Mesodermal cell (in vitro differentiated cells): Measurements from ENCODE around the gene MAP3K5.
"Not testable (repeated sequence)": the region's sequence is repeated elsewhere in the genome, so short reads cannot be mapped to it uniquely, and the experiment has no call there.

Experiments
- H3K27ac ChIP-seq: 2 replicates; pipeline ENCODE4 v1.7.0; 2013; ENCODE audit warnings: mild to moderate bottlenecking, low read depth, low read length, moderate library complexity; ENCODE audit not compliant: severe bottlenecking
- H3K36me3 ChIP-seq: 2 replicates; pipeline ENCODE4 v1.7.1; 2013; ENCODE audit warnings: mild to moderate bottlenecking, low read length, moderate library complexity; ENCODE audit not compliant: control insufficient read depth, insufficient read depth
- H3K4me1 ChIP-seq: one replicate; pipeline ENCODE4 v1.7.1; 2013; ENCODE audit warnings: mild to moderate bottlenecking, low read length; ENCODE audit not compliant: insufficient read depth, control insufficient read depth, poor library complexity, severe bottlenecking
- H3K4me3 ChIP-seq: 2 replicates; pipeline ENCODE4 v1.7.0; 2013; ENCODE audit warnings: low read length, control low read depth, mild to moderate bottlenecking; ENCODE audit not compliant: insufficient read depth, poor library complexity, severe bottlenecking; ENCODE audit errors: extremely low read depth
- H3K9me3 ChIP-seq: 2 replicates; pipeline ENCODE4 v1.7.1; 2013; ENCODE audit warnings: mild to moderate bottlenecking, low read length, moderate library complexity; ENCODE audit not compliant: control insufficient read depth
- WGBS, 2 experiments: methylation state at CpG; one replicate each; pipeline ENCODE4 v1.1.5; 2013; ENCODE audit warnings: missing lambda C conversion rate in 2 of 2; ENCODE audit not compliant: insufficient coverage in 2 of 2; 5-methylcytosine and 5-hydroxymethylcytosine counted together

Gene MAP3K5

GRCh38 chr6:136696783-136697364, 95.4 kb downstream of the MAP3K5 start:
- Histone ChIP-seq H3K36me3 (no peaks in the 10 kb centered on the region), H3K4me1 (no peaks in the 10 kb centered on the region), H3K27ac (no peak overlapping the region), H3K9me3 (no peaks in the 10 kb centered on the region), H3K4me3 (no peak overlapping the region)
- 100% methylated on average over 2 of the region's 7 CpGs; no CpG with 5 or more reads in 1 of the 2 experiments for WGBS, 2 experiments

DNA sequence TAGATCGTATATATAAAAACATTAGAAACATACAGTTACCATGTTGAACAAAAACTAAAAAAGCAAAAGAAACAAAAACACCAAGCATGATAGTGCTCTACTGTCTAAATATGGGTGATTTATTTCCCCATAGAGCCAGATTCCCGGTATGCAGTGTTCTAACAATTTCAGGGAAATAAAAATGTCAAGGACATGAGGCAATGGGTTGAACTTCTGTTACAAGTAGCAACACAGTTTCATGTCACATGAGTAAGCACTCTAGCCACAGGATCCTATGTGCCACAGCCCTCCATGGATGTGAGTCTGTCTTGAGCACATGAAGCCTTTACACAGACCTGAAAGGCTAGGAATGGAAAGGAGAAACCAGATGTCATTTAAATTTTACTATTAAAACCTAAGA, 96.0 kb downstream of the MAP3K5 start:
- Histone ChIP-seq H3K36me3 (no peaks in the 10 kb centered on the region), H3K9me3 (no peaks in the 10 kb centered on the region), H3K27ac (no peak overlapping the region), H3K4me3 (no peak overlapping the region), H3K4me1 (no peaks in the 10 kb centered on the region)
- 67 to 100% methylated on average over 1 of the region's 2 CpGs for WGBS, 2 experiments

GRCh38 chr6:136695412-136695811, 96.9 kb downstream of the MAP3K5 start:
- Histone ChIP-seq H3K36me3 (no peaks in the 10 kb centered on the region), H3K27ac (no peak overlapping the region), H3K4me3 (no peak overlapping the region), H3K9me3 (no peaks in the 10 kb centered on the region), H3K4me1 (no peaks in the 10 kb centered on the region)
- WGBS, 2 experiments: no CpG with 5 or more reads among the region's 2 CpGs

- Histone ChIP-seq H3K36me3 (no peaks in the 10 kb centered on the region), H3K4me1 (no peaks in the 10 kb centered on the region), H3K4me3 (no peak overlapping the region), H3K27ac (no peak overlapping the region), H3K9me3 (no peaks in the 10 kb centered on the region)
Observed at GRCh38 chr6:136693090-136693489, 99.2 kb downstream of the MAP3K5 start.

GRCh38 chr6:136687894-136688293, 104.4 kb downstream of the MAP3K5 start:
- not testable (repeated sequence) for H3K27ac ChIP-seq, H3K4me1 ChIP-seq, H3K4me3 ChIP-seq, H3K9me3 ChIP-seq, H3K36me3 ChIP-seq
- whole genome bisulfite sequencing, 2 experiments: no CpG with 5 or more reads among the region's 1 CpG

GRCh38 chr6:136685540-136686108, 106.7 kb downstream of the MAP3K5 start:
- no peak overlapping the region for H3K27ac ChIP-seq
- WGBS, 2 experiments: 80% methylated on average over 1 of the region's 2 CpGs; no CpG with 5 or more reads in 1 of the 2 experiments
- H3K4me1 ChIP-seq: no peaks in the 10 kb centered on the region
- H3K36me3 ChIP-seq: no peaks in the 10 kb centered on the region
- no peaks in the 10 kb centered on the region for H3K9me3 ChIP-seq
- H3K4me3 ChIP-seq: no peak overlapping the region

DNA sequence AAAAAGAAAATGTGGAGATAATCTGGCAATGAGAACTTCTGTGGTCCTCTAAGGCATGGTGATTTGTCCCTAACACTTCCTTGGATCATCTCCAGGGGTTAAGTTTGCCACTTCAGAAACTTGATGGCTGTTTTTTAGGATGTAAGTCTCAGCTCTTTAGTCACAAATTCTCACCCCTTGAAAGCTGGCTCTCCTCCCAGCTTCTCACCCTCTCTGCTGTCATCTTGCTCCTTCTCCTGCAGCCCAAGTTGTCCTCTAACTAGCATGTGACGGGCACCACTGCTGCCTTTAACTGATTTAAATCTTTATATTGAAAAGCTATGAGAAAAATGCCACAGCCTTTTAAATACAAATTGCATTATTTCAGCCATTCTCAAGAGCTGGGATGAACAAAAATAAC, 107.8 kb downstream of the MAP3K5 start:
- no peaks in the 10 kb centered on the region for H3K36me3 ChIP-seq
- no peak overlapping the region for H3K27ac ChIP-seq
- WGBS, 2 experiments: no CpG with 5 or more reads among the region's 1 CpG
- H3K9me3 ChIP-seq: no peaks in the 10 kb centered on the region
- no peak overlapping the region for H3K4me3 ChIP-seq
- no peaks in the 10 kb centered on the region for H3K4me1 ChIP-seq

DNA sequence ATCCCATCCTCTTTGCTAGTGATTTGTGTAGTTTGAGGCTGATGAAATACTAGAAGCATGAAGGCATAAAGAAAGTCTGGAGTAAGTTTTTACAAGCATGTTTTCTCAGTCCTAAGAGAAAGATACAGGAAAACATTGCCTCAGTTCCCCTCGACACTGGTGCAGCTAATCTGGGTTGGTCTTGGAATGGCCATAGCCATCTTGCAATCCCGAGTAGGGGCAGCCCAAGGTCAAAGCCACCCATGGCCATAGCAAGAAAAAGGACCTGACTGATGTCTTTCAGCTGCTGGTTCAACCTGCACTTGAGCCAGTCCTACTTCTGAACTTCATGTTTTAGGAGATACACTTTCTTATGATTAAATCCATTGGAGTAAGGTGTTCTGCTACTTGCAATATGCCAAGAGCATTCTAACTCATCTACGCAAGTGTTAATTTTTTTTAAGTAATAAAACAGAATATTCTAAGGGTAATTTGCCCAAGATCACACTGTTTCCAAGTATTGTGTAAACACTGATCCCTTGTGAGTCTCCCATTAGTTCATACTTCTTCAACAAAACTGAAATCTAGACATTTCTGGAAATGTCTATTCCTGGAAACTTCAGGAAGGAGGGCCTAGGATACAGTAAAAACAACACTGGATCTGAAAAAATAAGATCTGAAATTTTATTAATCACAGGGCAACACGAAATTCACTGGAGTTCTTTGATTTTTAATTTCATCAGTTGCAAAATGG, 108.9 kb downstream of the MAP3K5 start:
- Histone ChIP-seq H3K36me3 (no peaks in the 10 kb centered on the region), H3K4me1 (no peaks in the 10 kb centered on the region), H3K9me3 (no peaks in the 10 kb centered on the region), H3K4me3 (no peak overlapping the region), H3K27ac (no peak overlapping the region)
- 91% methylated on average over 3 of the region's 4 CpGs for WGBS, 2 experiments

GRCh38 chr6:136682292-136682691, 110.0 kb downstream of the MAP3K5 start:
- Histone ChIP-seq H3K4me3 (no peak overlapping the region), H3K9me3 (no peaks in the 10 kb centered on the region), H3K27ac (no peak overlapping the region), H3K4me1 (no peaks in the 10 kb centered on the region), H3K36me3 (no peaks in the 10 kb centered on the region)
- WGBS, 2 experiments: 89 to 100% methylated on average over 1 of the region's 3 CpGs

- Histone ChIP-seq H3K36me3 (no peaks in the 10 kb centered on the region), H3K9me3 (no peaks in the 10 kb centered on the region), H3K4me1 (no peaks in the 10 kb centered on the region), H3K4me3 (no peak overlapping the region), H3K27ac (no peak overlapping the region)
Observed at GRCh38 chr6:136677822-136678221, 114.5 kb downstream of the MAP3K5 start.

- Histone ChIP-seq H3K9me3 (no peaks in the 10 kb centered on the region), H3K4me1 (no peaks in the 10 kb centered on the region), H3K27ac (no peak overlapping the region), H3K4me3 (no peak overlapping the region), H3K36me3 (no peaks in the 10 kb centered on the region)
- 90 to 95% methylated on average over 3 of the region's 4 CpGs for WGBS, 2 experiments
Observed at GRCh38 chr6:136677344-136677743, 114.9 kb downstream of the MAP3K5 start.
